ENCODE data around the gene AFDN. TPM values are rescaled to one million over a fixed set of nuclear protein-coding genes. Genes with fewer than 3 reads are reported as not detected.

AFDN gene
- polyA plus RNA-seq, 6 donors from 2014 or later, result 0.71 to 5.4 (median 2.6) TPM

GRCh38 chr6:167858842-167859664, 32.3 kb downstream of the AFDN start:
- Mint-ChIP-seq H3K4me3 (no peak overlapping the region), H3K27me3 (peaks cover 12 to 25% (median 24%) of the 10 kb centered on the region in 3 donors), H3K9me3 (peaks cover 0 to 5% (median 0%) of the 10 kb centered on the region in 7 donors), H3K4me1 (peaks cover 0 to 3% (median 0%) of the 10 kb centered on the region in 3 donors), H3K27ac (no peak overlapping the region), H3K36me3 (no peaks in the 10 kb centered on the region)
- ATAC-seq (ENCODE audit: low read depth in 2 of 2), result no peak
- DNase-seq, result no peak

GRCh38 chr6:167860550-167861226, 34.0 kb downstream of the AFDN start:
- no peak for DNase-seq
- Mint-ChIP-seq H3K36me3 (peaks cover 0 to 8% of the 10 kb centered on the region in 2 donors), H3K27me3 (peaks cover 8 to 25% (median 24%) of the 10 kb centered on the region in 3 donors), H3K4me3 (no peak overlapping the region), H3K4me1 (peaks cover 0 to 3% (median 0%) of the 10 kb centered on the region in 3 donors), H3K27ac (peak overlapping the region in 1 of 6 donors; percentile 64), H3K9me3 (peaks cover 0 to 5% (median 0%) of the 10 kb centered on the region in 7 donors)
- no peak for ATAC-seq (ENCODE audit: low read depth in 2 of 2)

- no peak for DNase-seq
- ATAC-seq (ENCODE audit: low read depth in 2 of 2), result no peak
- Mint-ChIP-seq H3K27ac (no peak overlapping the region), H3K4me1 (peaks cover 0 to 3% (median 0%) of the 10 kb centered on the region in 3 donors), H3K36me3 (peaks cover 0 to 8% of the 10 kb centered on the region in 2 donors), H3K4me3 (no peak overlapping the region), H3K27me3 (peaks cover 8 to 25% (median 24%) of the 10 kb centered on the region in 3 donors), H3K9me3 (peaks cover 0 to 4% (median 0%) of the 10 kb centered on the region in 7 donors)
Measured at GRCh38 chr6:167861424-167861823, 34.7 kb downstream of the AFDN start.

GRCh38 chr6:167863897-167864296, 37.2 kb downstream of the AFDN start:
- H3K27me3 Mint-ChIP-seq, result peaks cover 0 to 14% (median 11%) of the 10 kb centered on the region in 3 donors
- peaks cover 0 to 3% (median 0%) of the 10 kb centered on the region in 3 donors for H3K4me1 Mint-ChIP-seq
- no peak overlapping the region for H3K27ac Mint-ChIP-seq
- H3K36me3 Mint-ChIP-seq, result peaks cover 0 to 16% of the 10 kb centered on the region in 2 donors
- H3K9me3 Mint-ChIP-seq, result peaks cover 0 to 2% (median 0%) of the 10 kb centered on the region in 7 donors
- no peak for DNase-seq
- no peak for ATAC-seq (ENCODE audit: low read depth in 2 of 2)
- no peak overlapping the region for H3K4me3 Mint-ChIP-seq

GRCh38 chr6:167866642-167867041, 39.9 kb downstream of the AFDN start:
- H3K27ac Mint-ChIP-seq, result no peak overlapping the region
- H3K36me3 Mint-ChIP-seq, result peaks cover 0 to 22% of the 10 kb centered on the region in 2 donors
- H3K9me3 Mint-ChIP-seq, result peaks cover 0 to 3% (median 0%) of the 10 kb centered on the region in 7 donors
- ATAC-seq (ENCODE audit: low read depth in 2 of 2) (no peak), DNase-seq (no peak)
- peaks cover 0 to 5% (median 5%) of the 10 kb centered on the region in 3 donors for H3K27me3 Mint-ChIP-seq
- no peak overlapping the region for H3K4me3 Mint-ChIP-seq
- H3K4me1 Mint-ChIP-seq, result no peaks in the 10 kb centered on the region

GRCh38 chr6:167870321-167870720, 43.6 kb downstream of the AFDN start:
- Mint-ChIP-seq H3K27ac (no peak overlapping the region), H3K36me3 (peaks cover 0 to 14% of the 10 kb centered on the region in 2 donors), H3K27me3 (no peaks in the 10 kb centered on the region), H3K4me3 (peak overlapping the region in 1 of 8 donors; percentile 5), H3K4me1 (no peaks in the 10 kb centered on the region), H3K9me3 (peaks cover 0 to 3% (median 0%) of the 10 kb centered on the region in 7 donors)
- DNase-seq (no peak), ATAC-seq (ENCODE audit: low read depth in 2 of 2) (no peak)

- DNase-seq (no peak), ATAC-seq (ENCODE audit: low read depth in 2 of 2) (no peak)
- peaks cover 0 to 13% of the 10 kb centered on the region in 2 donors for H3K36me3 Mint-ChIP-seq
- H3K4me3 Mint-ChIP-seq, result no peak overlapping the region
- H3K27me3 Mint-ChIP-seq, result peaks cover 0 to 9% (median 6%) of the 10 kb centered on the region in 3 donors
- peaks cover 0 to 3% (median 0%) of the 10 kb centered on the region in 7 donors for H3K9me3 Mint-ChIP-seq
- peak overlapping the region in 1 of 6 donors; percentile 22 for H3K27ac Mint-ChIP-seq
- no peaks in the 10 kb centered on the region for H3K4me1 Mint-ChIP-seq
Measured at GRCh38 chr6:167872538-167873210, 46.0 kb downstream of the AFDN start.

GRCh38 chr6:167877994-167878779, 51.5 kb downstream of the AFDN start:
- Mint-ChIP-seq H3K4me1 (no peaks in the 10 kb centered on the region), H3K27ac (peak overlapping the region in 1 of 6 donors; percentile 39), H3K36me3 (peaks cover 8 to 10% of the 10 kb centered on the region in 2 donors), H3K9me3 (no peaks in the 10 kb centered on the region), H3K27me3 (peaks cover 0 to 18% (median 16%) of the 10 kb centered on the region in 3 donors), H3K4me3 (no peak overlapping the region)
- no peak for DNase-seq
- no peak for ATAC-seq (ENCODE audit: low read depth in 2 of 2)

GRCh38 chr6:167879612-167880011, 52.9 kb downstream of the AFDN start:
- Mint-ChIP-seq H3K36me3 (peaks cover 8 to 15% of the 10 kb centered on the region in 2 donors), H3K9me3 (no peaks in the 10 kb centered on the region), H3K27ac (peak overlapping the region in 1 of 6 donors; percentile 8), H3K27me3 (peaks cover 0 to 18% (median 16%) of the 10 kb centered on the region in 3 donors), H3K4me1 (no peaks in the 10 kb centered on the region), H3K4me3 (no peak overlapping the region)
- ATAC-seq (ENCODE audit: low read depth in 2 of 2), result no peak
- no peak for DNase-seq

- ATAC-seq (ENCODE audit: low read depth in 2 of 2), result no peak
- peaks cover 0 to 18% (median 16%) of the 10 kb centered on the region in 3 donors for H3K27me3 Mint-ChIP-seq
- no peak overlapping the region for H3K27ac Mint-ChIP-seq
- H3K4me3 Mint-ChIP-seq, result no peak overlapping the region
- no peaks in the 10 kb centered on the region for H3K4me1 Mint-ChIP-seq
- peaks cover 8 to 15% of the 10 kb centered on the region in 2 donors for H3K36me3 Mint-ChIP-seq
- DNase-seq, result no peak
- no peaks in the 10 kb centered on the region for H3K9me3 Mint-ChIP-seq
Measured at GRCh38 chr6:167881327-167881726, 54.6 kb downstream of the AFDN start.

- ATAC-seq (ENCODE audit: low read depth in 2 of 2) (no peak), DNase-seq (no peak)
- Mint-ChIP-seq H3K4me1 (no peaks in the 10 kb centered on the region), H3K36me3 (peaks cover 8 to 15% of the 10 kb centered on the region in 2 donors), H3K4me3 (no peak overlapping the region), H3K9me3 (no peaks in the 10 kb centered on the region), H3K27ac (no peak overlapping the region), H3K27me3 (peaks cover 0 to 14% (median 10%) of the 10 kb centered on the region in 3 donors)
Measured at GRCh38 chr6:167882244-167882643, 55.5 kb downstream of the AFDN start.

- no peaks in the 10 kb centered on the region for H3K4me1 Mint-ChIP-seq
- DNase-seq (no peak), ATAC-seq (ENCODE audit: low read depth in 2 of 2) (no peak)
- peaks cover 0 to 5% of the 10 kb centered on the region in 2 donors for H3K36me3 Mint-ChIP-seq
- H3K4me3 Mint-ChIP-seq, result no peak overlapping the region
- no peak overlapping the region for H3K27ac Mint-ChIP-seq
- no peaks in the 10 kb centered on the region for H3K27me3 Mint-ChIP-seq
- no peaks in the 10 kb centered on the region for H3K9me3 Mint-ChIP-seq
Measured at GRCh38 chr6:167888098-167888497, 61.4 kb downstream of the AFDN start.
